HepG2 (cell line): ENCODE results near the gene TGFBI. TPM values are rescaled to one million over a fixed set of nuclear protein-coding genes. Genes with fewer than 3 reads are reported as not detected.
A peak's percentile ranks its signal among the peaks of the same experiment; 100 is the strongest.

ENCODE experiments used
- ATAC-seq: fragments of 200-7000 bp; cut with Tn5 transposase; 3 replicates; pipeline ENCODE4 v1.9.1; 2020; ENCODE audit warnings: mild to moderate bottlenecking, moderate library complexity
- BruUV-seq: library from RNA; stranded (reverse); fragments of 400-500 nt; replicated peaks from 2 replicates; lab custom pipeline; 2021; lab: Mats Ljungman, UMichigan
- CTCF ChIA-PET: fragments of 300-600 bp; formaldehyde crosslinking; extraction: SDS; loops from one replicate; lab custom pipeline; 2021; ENCODE audit warnings: low total read pairs, inconsistent platforms, low intra/inter-chr PET ratio; lab: Yijun Ruan, JAX
- POLR2A ChIA-PET: fragments of 350-600 bp; sonication (Branson Sonifier 250); formaldehyde crosslinking; loops from one replicate; lab custom pipeline; 2020; ENCODE audit warnings: antibody characterized with exemption, inconsistent platforms; lab: Yijun Ruan, JAX
- DNase-seq: peaks from one replicate; pipeline ENCODE4 v3.0.0-alpha.2; 2015; ENCODE audit warnings: low spot score
- FAIRE-seq: peaks from 3 replicates; lab custom pipeline; 2011; peaks lifted over from hg19 to GRCh38; lab: Jason Lieb, UNC
- H2AFZ ChIP-seq: one replicate; pipeline ENCODE4 v1.6.1; 2011; ENCODE audit warnings: low read length, inconsistent platforms
- H3K27ac ChIP-seq: fragments of 300-600 bp; 3 replicates; pipeline ENCODE4 v1.8.0; 2011; ENCODE audit warnings: mixed run types, mild to moderate bottlenecking, mixed read lengths, low read length, inconsistent platforms; ENCODE audit not compliant: insufficient read depth; ENCODE audit errors: extremely low read length
- H3K27me3 ChIP-seq, 2 experiments: fragments of 200-600 bp in 1 of 2; 2 replicates in 1 of 2; 3 replicates in 1 of 2; pipeline versions ENCODE4 v1.6.0 to v1.8.0; 2011; ENCODE audit warnings: low read length in 2 of 2, mild to moderate bottlenecking in 2 of 2, moderate library complexity in 2 of 2, inconsistent platforms in 1 of 2; ENCODE audit not compliant: insufficient read depth in 2 of 2, control insufficient read depth in 1 of 2
- H3K36me3 ChIP-seq, 2 experiments: fragments of 200-600 bp in 1 of 2; replicated peaks in 1 of 2; 2 replicates in 1 of 2; 3 replicates in 1 of 2; pipeline versions ENCODE4 v1.5.1 to v1.8.0; 2011; ENCODE audit warnings: low read length in 2 of 2, inconsistent platforms in 1 of 2; ENCODE audit not compliant: insufficient read depth in 2 of 2, control insufficient read depth in 1 of 2
- H3K4me1 ChIP-seq: 2 replicates; pipeline ENCODE4 v1.5.1; 2012; ENCODE audit warnings: low read length, inconsistent platforms; ENCODE audit not compliant: insufficient read depth
- H3K4me2 ChIP-seq: 2 replicates; pipeline ENCODE4 v1.6.0; 2011; ENCODE audit warnings: low read depth, low read length, inconsistent platforms
- H3K4me3 ChIP-seq, 3 experiments: fragments of 200-600 bp in 1 of 3; sonication (generic), shearing (Covaris generic) in 1 of 3; replicated peaks in 1 of 3; 2 replicates each; pipeline ENCODE4 v1.5.1; 2011 to 2016; ENCODE audit warnings: low read length in 3 of 3, inconsistent platforms in 2 of 3, low read depth in 2 of 3, mild to moderate bottlenecking in 2 of 3, control low read depth in 1 of 3, mixed read lengths in 1 of 3; ENCODE audit not compliant: insufficient read depth in 1 of 3
- H3K79me2 ChIP-seq: one replicate; pipeline ENCODE4 v1.6.1; 2011; ENCODE audit warnings: low read length, inconsistent platforms; ENCODE audit not compliant: insufficient read depth
- H3K9ac ChIP-seq: 2 replicates; pipeline ENCODE4 v1.6.0; 2011; ENCODE audit warnings: mild to moderate bottlenecking, low read depth, low read length, inconsistent platforms; ENCODE audit not compliant: insufficient read depth
- H3K9me3 ChIP-seq: 2 replicates; pipeline ENCODE4 v1.5.1; 2012; ENCODE audit warnings: mild to moderate bottlenecking, low read length
- H4K20me1 ChIP-seq: 2 replicates; pipeline ENCODE4 v1.6.0; 2011; ENCODE audit warnings: inconsistent platforms, mild to moderate bottlenecking, low read length, moderate library complexity; ENCODE audit not compliant: insufficient read depth
- ATF3 ChIP-seq: sonication (generic); formaldehyde crosslinking; IDR thresholded peaks from 2 replicates; pipeline ENCODE4 v1.4.0; 2020; ENCODE audit warnings: missing genetic modification reagents
- ATF7 ChIP-seq, 2 experiments: fragments of 450-650 bp in 1 of 2; sonication (generic) in 1 of 2; formaldehyde crosslinking in 1 of 2; IDR thresholded peaks; 2 replicates each; pipeline versions ENCODE4 v1.4.0 to v1.6.1; 2016 to 2020; ENCODE audit warnings: antibody characterized with exemption in 1 of 2, mild to moderate bottlenecking in 1 of 2, missing genetic modification reagents in 1 of 2
- CCAR2 ChIP-seq: fragments of 200-400 bp; formaldehyde crosslinking; optimal IDR thresholded peaks from 2 replicates; pipeline ENCODE3; 2018; ENCODE audit warnings: low read depth, mild to moderate bottlenecking, low read length, moderate library complexity
- ETV5 ChIP-seq: IDR thresholded peaks from 2 replicates; pipeline ENCODE4 v1.6.1; 2018; ENCODE audit warnings: missing biosample characterization, missing genetic modification reagents, inconsistent platforms, borderline replicate concordance
- FOSL2 ChIP-seq: sonication (generic); formaldehyde crosslinking; IDR thresholded peaks from 2 replicates; pipeline ENCODE4 v1.4.0; 2020; ENCODE audit warnings: missing genetic modification reagents
- NR2F6 ChIP-seq, 2 experiments: IDR thresholded peaks; 2 replicates each; pipeline ENCODE4 v1.6.1; 2016; ENCODE audit warnings: antibody characterized with exemption in 1 of 2, mild to moderate bottlenecking in 1 of 2
- PHF20 ChIP-seq: sonication (generic); formaldehyde crosslinking; IDR thresholded peaks from 2 replicates; pipeline ENCODE4 v1.5.0; 2020; ENCODE audit warnings: mild to moderate bottlenecking, missing genetic modification reagents
- SCMH1 ChIP-seq: sonication (generic); formaldehyde crosslinking; IDR thresholded peaks from 2 replicates; pipeline ENCODE4 v1.9.0; 2021; ENCODE audit warnings: missing genetic modification reagents, mild to moderate bottlenecking, borderline replicate concordance
- SRSF4 ChIP-seq: fragments of 200-400 bp; formaldehyde crosslinking; IDR thresholded peaks from one replicate; pipeline ENCODE4 v1.6.1; 2018; ENCODE audit warnings: mild to moderate bottlenecking, low read depth, low read length, moderate library complexity; ENCODE audit not compliant: poor library complexity, severe bottlenecking
- ZBTB10 ChIP-seq: sonication (generic); formaldehyde crosslinking; IDR thresholded peaks from 2 replicates; pipeline ENCODE4 v1.4.0; 2020; ENCODE audit warnings: missing genetic modification reagents, borderline replicate concordance
- ZMYM2 ChIP-seq: sonication (generic); formaldehyde crosslinking; IDR thresholded peaks from 2 replicates; pipeline ENCODE4 v1.8.0; 2022; ENCODE audit warnings: mild to moderate bottlenecking, missing genetic modification reagents
- ZNF253 ChIP-seq: sonication (generic); formaldehyde crosslinking; IDR thresholded peaks from 2 replicates; pipeline ENCODE4 v1.8.0; 2022; ENCODE audit warnings: mild to moderate bottlenecking, missing genetic modification reagents, borderline replicate concordance
- ZNF512 ChIP-seq: sonication (generic); formaldehyde crosslinking; IDR thresholded peaks from 2 replicates; pipeline ENCODE4 v1.4.0; 2020; ENCODE audit warnings: mild to moderate bottlenecking, missing genetic modification reagents
- ZNF615 ChIP-seq: sonication (generic); formaldehyde crosslinking; IDR thresholded peaks from 2 replicates; pipeline ENCODE4 v1.5.0; 2020; ENCODE audit warnings: mild to moderate bottlenecking, missing genetic modification reagents, borderline replicate concordance
- ZNF761 ChIP-seq: sonication (generic); formaldehyde crosslinking; conservative IDR thresholded peaks from 2 replicates; pipeline ENCODE4 v1.4.0; 2020; ENCODE audit warnings: mild to moderate bottlenecking, missing genetic modification reagents
- ZNF772 ChIP-seq: sonication (generic); formaldehyde crosslinking; IDR thresholded peaks from 2 replicates; pipeline ENCODE4 v1.5.0; 2020; ENCODE audit warnings: mild to moderate bottlenecking, missing genetic modification reagents
- WGBS: methylation state at CpG from one replicate; pipeline ENCODE4 v1.1.6; 2017; ENCODE audit warnings: low lambda C conversion rate; 5-methylcytosine and 5-hydroxymethylcytosine counted together
- in situ Hi-C: cut with HindIII; loops from 2 replicates; pipeline ENCODE4 v1.10.0; 2017; ENCODE audit warnings: low pct_unique_long_range_greater_than_20kb; ENCODE audit not compliant: extremely low pct_ligation_motif_present
- intact Hi-C: fragments of 100-400 bp; cut with micrococcal nuclease; formaldehyde crosslinking; loops from one replicate; pipeline ENCODE4 v1.10.0; 2022; ENCODE audit not compliant: unreplicated experiment
- polyA plus RNA-seq, 8 experiments: library from polyadenylated mRNA; depleted of rRNA in 3 of 8; stranded (reverse) in 7 of 8; unstranded in 1 of 8; fragments of >200 nt; fragmentation: Illumina TruSeq in 4 of 8; extraction: Trizol in 4 of 8; gene quantifications; 2 replicates each; pipeline versions ENCODE4 v1.2.1 to v1.2.3, GENCODE V29; 2011 to 2016; ENCODE audit warnings: low read depth in 4 of 8, missing spikeins in 1 of 8, mixed read lengths in 1 of 8; ENCODE audit not compliant: insufficient read depth in 1 of 8
- total RNA-seq, 5 experiments: library from RNA; depleted of rRNA; stranded (reverse); fragments of >200 nt; fragmentation: Illumina TruSeq; extraction: Trizol; gene quantifications; 2 replicates each; pipeline ENCODE4 v1.2.3, GENCODE V29; 2016; ENCODE audit warnings: low read depth in 1 of 5

Gene TGFBI
- total and polyA plus RNA-seq, 2 of the 13 experiments (the other 11 are each of a cell fraction or from before 2014, with no cell fraction given), result 275 to 457 TPM

- Histone ChIP-seq H4K20me1 (no peaks in the 10 kb centered on the region), H3K36me3 (no peaks in the 10 kb centered on the region), H3K79me2 (no peaks in the 10 kb centered on the region)
- intact Hi-C loops, result no loop called here
- CTCF ChIA-PET, result no interaction called here
- TF ChIP-seq ZNF253 (CRISPR knock-in tag) (no peak), ZNF512 (CRISPR knock-in tag) (no peak), ZNF772 (CRISPR knock-in tag) (no peak), ZNF761 (CRISPR knock-in tag) (no peak), CCAR2 (no peak), ZMYM2 (no peak), ATF3 (CRISPR knock-in tag) (0 out of 2 replicates have a peak, but pooled peaks have one; percentile 15), NR2F6 (IDR thresholded peaks at IDR 0.05) (no peak), NR2F6 (CRISPR knock-in tag; IDR thresholded peaks at IDR 0.05) (no peak), ATF7 (IDR thresholded peaks at IDR 0.05) (peak; percentile 45; the same call in 1 of the 2 replicates), ATF7 (CRISPR knock-in tag; IDR thresholded peaks at IDR 0.05) (no peak), ZNF615 (CRISPR knock-in tag) (no peak), PHF20 (no peak), FOSL2 (CRISPR knock-in tag) (peak; percentile 69), SCMH1 (CRISPR knock-in tag) (no peak), ETV5 (0 out of 2 replicates have a peak, but pooled peaks have one; percentile 22), SRSF4 (no peak), ZBTB10 (CRISPR knock-in tag) (no peak)
- TF ChIP-seq, all 625 proteins: peak for 4
- WGBS, result 71% methylated on average over 6 of the region's 6 CpGs
- Histone ChIP-seq H3K4me3 (no peak overlapping the region), H3K4me1 (peaks cover 28% of the 10 kb centered on the region), H3K27ac (no peak overlapping the region), H3K27me3 (no peaks in the 10 kb centered on the region), H3K9ac (no peak overlapping the region), H3K9me3 (no peaks in the 10 kb centered on the region), H2AFZ (no peak overlapping the region), H3K4me2 (no peak overlapping the region)
- ATAC-seq (no peak), FAIRE-seq (no peak), DNase-seq (peak; percentile 39)
- POLR2A ChIA-PET, result interaction anchor here (0.8 to 1.1 kb wide), 2 partner anchors 21 to 59 kb away, joined by 3 to 5 read pairs; no protein-coding TSS in a partner anchor
- in situ Hi-C loops, result no loop called here
- no TSS peak for BruUV-seq
These were observed 34.7 kb upstream of the TGFBI start for GRCh38 chr5:135993880-135994636.
